Stimulated activated effector memory CD8-positive, alpha-beta T cell treated with anti-CD3 and anti-CD28 coated beads, Interleukin-12 subunit alpha, Interleukin-12 subunit beta, amount 100 ng/mL, for 72 hours (primary cell): ENCODE measurements around the gene MAML2.

ENCODE experiments used
- ATAC-seq: fragments of 150-1000 bp; cut with Tn5 transposase; 2 replicates; pipeline ENCODE4 v1.10.0; 2021
- DNase-seq, 2 donors: peaks; one replicate each; pipeline ENCODE4 v3.0.0; 2021 to 2022; ENCODE audit warnings: low spot score in 2 of 2
- H3K27ac Mint-ChIP-seq: one replicate; pipeline ENCODE4 v1.8.0; 2022; ENCODE audit warnings: mild to moderate bottlenecking, mixed read lengths
- H3K36me3 Mint-ChIP-seq: one replicate; pipeline ENCODE4 v1.8.0; 2022; ENCODE audit warnings: mild to moderate bottlenecking, mixed read lengths
- H3K4me1 Mint-ChIP-seq: one replicate; pipeline ENCODE4 v1.8.0; 2022; ENCODE audit warnings: mixed read lengths
- H3K4me3 Mint-ChIP-seq: one replicate; pipeline ENCODE4 v1.8.0; 2022; ENCODE audit warnings: mild to moderate bottlenecking, mixed read lengths
- H3K9me3 Mint-ChIP-seq: one replicate; pipeline ENCODE4 v1.8.0; 2022; ENCODE audit warnings: mixed read lengths

MAML2 gene

GRCh38 chr11:96314326-96315020, 28.5 kb downstream of the MAML2 start:
- DNase-seq (no peak), ATAC-seq (peak; percentile 52)
- Mint-ChIP-seq H3K27ac (peak overlapping the region; percentile 90), H3K36me3 (no peaks in the 10 kb centered on the region), H3K9me3 (no peaks in the 10 kb centered on the region), H3K4me3 (peak overlapping the region; percentile 26), H3K4me1 (peaks cover 64% of the 10 kb centered on the region)

- Mint-ChIP-seq H3K27ac (peak overlapping the region; percentile 90), H3K36me3 (no peaks in the 10 kb centered on the region), H3K4me3 (no peak overlapping the region), H3K4me1 (peaks cover 51% of the 10 kb centered on the region), H3K9me3 (no peaks in the 10 kb centered on the region)
- DNase-seq: no peak
- ATAC-seq: no peak
Measured at GRCh38 chr11:96313163-96313562, 29.8 kb downstream of the MAML2 start.

GRCh38 chr11:96311120-96311568, 31.9 kb downstream of the MAML2 start:
- H3K9me3 Mint-ChIP-seq: no peaks in the 10 kb centered on the region
- H3K4me3 Mint-ChIP-seq: no peak overlapping the region
- peaks cover 46% of the 10 kb centered on the region for H3K4me1 Mint-ChIP-seq
- no peaks in the 10 kb centered on the region for H3K36me3 Mint-ChIP-seq
- ATAC-seq (no peak), DNase-seq (no peak)
- no peak overlapping the region for H3K27ac Mint-ChIP-seq

- ATAC-seq: no peak
- no peak for DNase-seq
- H3K4me3 Mint-ChIP-seq: no peak overlapping the region
- no peak overlapping the region for H3K27ac Mint-ChIP-seq
- no peaks in the 10 kb centered on the region for H3K9me3 Mint-ChIP-seq
- peaks cover 36% of the 10 kb centered on the region for H3K4me1 Mint-ChIP-seq
- H3K36me3 Mint-ChIP-seq: no peaks in the 10 kb centered on the region
Measured at GRCh38 chr11:96310236-96310635, 32.8 kb downstream of the MAML2 start.

GRCh38 chr11:96309643-96310017, 33.4 kb downstream of the MAML2 start:
- no peaks in the 10 kb centered on the region for H3K9me3 Mint-ChIP-seq
- no peaks in the 10 kb centered on the region for H3K36me3 Mint-ChIP-seq
- no peak overlapping the region for H3K4me3 Mint-ChIP-seq
- H3K27ac Mint-ChIP-seq: no peak overlapping the region
- peaks cover 30% of the 10 kb centered on the region for H3K4me1 Mint-ChIP-seq
- ATAC-seq: no peak
- no peak for DNase-seq

GRCh38 chr11:96309016-96309642, 33.9 kb downstream of the MAML2 start:
- Mint-ChIP-seq H3K4me1 (peaks cover 27% of the 10 kb centered on the region), H3K27ac (no peak overlapping the region), H3K36me3 (no peaks in the 10 kb centered on the region), H3K9me3 (no peaks in the 10 kb centered on the region), H3K4me3 (no peak overlapping the region)
- ATAC-seq (no peak), DNase-seq (no peak)

- Mint-ChIP-seq H3K9me3 (no peaks in the 10 kb centered on the region), H3K36me3 (no peaks in the 10 kb centered on the region), H3K4me3 (no peak overlapping the region), H3K4me1 (peaks cover 26% of the 10 kb centered on the region), H3K27ac (peak overlapping the region; percentile 3)
- ATAC-seq (no peak), DNase-seq (no peak)
Measured at GRCh38 chr11:96307776-96308140, 35.2 kb downstream of the MAML2 start.

- peak overlapping the region; percentile 3 for H3K27ac Mint-ChIP-seq
- no peak overlapping the region for H3K4me3 Mint-ChIP-seq
- DNase-seq (no peak), ATAC-seq (no peak)
- H3K4me1 Mint-ChIP-seq: peaks cover 32% of the 10 kb centered on the region
- no peaks in the 10 kb centered on the region for H3K36me3 Mint-ChIP-seq
- no peaks in the 10 kb centered on the region for H3K9me3 Mint-ChIP-seq
Measured at GRCh38 chr11:96306933-96307775, 35.8 kb downstream of the MAML2 start.

- ATAC-seq: no peak
- no peaks in the 10 kb centered on the region for H3K36me3 Mint-ChIP-seq
- DNase-seq: no peak
- no peaks in the 10 kb centered on the region for H3K9me3 Mint-ChIP-seq
- H3K27ac Mint-ChIP-seq: no peak overlapping the region
- peaks cover 32% of the 10 kb centered on the region for H3K4me1 Mint-ChIP-seq
- H3K4me3 Mint-ChIP-seq: no peak overlapping the region
Measured at GRCh38 chr11:96306600-96306932, 36.4 kb downstream of the MAML2 start.

- no peak for ATAC-seq
- no peak overlapping the region for H3K27ac Mint-ChIP-seq
- no peak for DNase-seq
- no peaks in the 10 kb centered on the region for H3K36me3 Mint-ChIP-seq
- no peaks in the 10 kb centered on the region for H3K9me3 Mint-ChIP-seq
- peaks cover 32% of the 10 kb centered on the region for H3K4me1 Mint-ChIP-seq
- no peak overlapping the region for H3K4me3 Mint-ChIP-seq
Measured at GRCh38 chr11:96306071-96306470, 36.9 kb downstream of the MAML2 start.

- no peak overlapping the region for H3K27ac Mint-ChIP-seq
- no peaks in the 10 kb centered on the region for H3K36me3 Mint-ChIP-seq
- H3K4me1 Mint-ChIP-seq: peaks cover 48% of the 10 kb centered on the region
Measured at GRCh38 chr11:96303980-96304379, 39.0 kb downstream of the MAML2 start.

GRCh38 chr11:96303064-96303463, 39.9 kb downstream of the MAML2 start:
- Mint-ChIP-seq H3K4me3 (no peak overlapping the region), H3K36me3 (no peaks in the 10 kb centered on the region), H3K4me1 (peaks cover 54% of the 10 kb centered on the region), H3K27ac (no peak overlapping the region), H3K9me3 (no peaks in the 10 kb centered on the region)
- no peak for DNase-seq
- peak; percentile 78 for ATAC-seq

More at GRCh38 chr11:96303980-96304379, 39.0 kb downstream of the MAML2 start:
- H3K4me3 Mint-ChIP-seq: no peak overlapping the region
- H3K9me3 Mint-ChIP-seq: no peaks in the 10 kb centered on the region
- ATAC-seq (no peak), DNase-seq (no peak)

- Mint-ChIP-seq H3K27ac (no peak overlapping the region), H3K9me3 (no peaks in the 10 kb centered on the region), H3K36me3 (no peaks in the 10 kb centered on the region), H3K4me3 (no peak overlapping the region), H3K4me1 (peaks cover 44% of the 10 kb centered on the region)
- DNase-seq (no peak), ATAC-seq (no peak)
Measured at GRCh38 chr11:96301818-96302217, 41.2 kb downstream of the MAML2 start.

- H3K27ac Mint-ChIP-seq: no peak overlapping the region
- H3K9me3 Mint-ChIP-seq: no peaks in the 10 kb centered on the region
- no peak overlapping the region for H3K4me3 Mint-ChIP-seq
- peaks cover 42% of the 10 kb centered on the region for H3K4me1 Mint-ChIP-seq
- ATAC-seq: no peak
- no peak for DNase-seq
- no peaks in the 10 kb centered on the region for H3K36me3 Mint-ChIP-seq
Measured at GRCh38 chr11:96299155-96299888, 43.7 kb downstream of the MAML2 start.

GRCh38 chr11:96295369-96295768, 47.6 kb downstream of the MAML2 start:
- Mint-ChIP-seq H3K9me3 (no peaks in the 10 kb centered on the region), H3K27ac (no peak overlapping the region), H3K36me3 (no peaks in the 10 kb centered on the region), H3K4me3 (no peak overlapping the region), H3K4me1 (peaks cover 43% of the 10 kb centered on the region)
- no peak for ATAC-seq
- DNase-seq: no peak
